NCI-H460 (cell line): ENCODE data around the gene SCUBE3. TPM values are rescaled to one million over a fixed set of nuclear protein-coding genes. Genes with fewer than 3 reads are reported as not detected.

Source experiments
- DNase-seq: peaks from one replicate; pipeline ENCODE4 v3.0.0-alpha.2; 2016; ENCODE audit warnings: low read depth; ENCODE audit errors: extremely low read depth
- polyA plus RNA-seq: library from polyadenylated mRNA; depleted of rRNA; stranded (reverse); fragments of >200 nt; gene quantifications from 2 replicates; pipeline ENCODE4 v1.2.3, GENCODE V29; 2014; cell fraction: nucleus; rRNA removed
- total RNA-seq: library from RNA; depleted of rRNA; stranded (reverse); fragments of >200 nt; shearing (Covaris generic); gene quantifications from 2 replicates; pipeline ENCODE4 v1.2.3, GENCODE V29; 2014; rRNA removed

Gene SCUBE3
- total RNA-seq = 0.02 TPM in 1 of 2 replicates, not detected in the other
- not detected in 2 replicates for polyA plus RNA-seq

- no peak for DNase-seq
Measured at GRCh38 chr6:35213824-35214756, at the start of gene SCUBE3. Gene SCUBE3 (plus strand): TSS chr6:35213956. CDS start chr6:35214419, 463 bp downstream.

GRCh38 chr6:35164277-35164676 is 49.5 kb upstream of the SCUBE3 start:
- no peak for DNase-seq

GRCh38 chr6:35164868-35165267 is 48.9 kb upstream of the SCUBE3 start:
- DNase-seq = no peak

GRCh38 chr6:35165630-35166071 is 48.1 kb upstream of the SCUBE3 start:
- no peak for DNase-seq

GRCh38 chr6:35166116-35166515 is 47.6 kb upstream of the SCUBE3 start:
- no peak for DNase-seq

- DNase-seq = no peak
Measured at GRCh38 chr6:35166520-35166919, 47.2 kb upstream of the SCUBE3 start.

GRCh38 chr6:35167505-35167904 is 46.3 kb upstream of the SCUBE3 start:
- DNase-seq = no peak

GRCh38 chr6:35168461-35168861 is 45.3 kb upstream of the SCUBE3 start:
- no peak for DNase-seq

GRCh38 chr6:35170166-35170565 is 43.6 kb upstream of the SCUBE3 start:
- DNase-seq = no peak

GRCh38 chr6:35170891-35171290 is 42.9 kb upstream of the SCUBE3 start:
- no peak for DNase-seq

GRCh38 chr6:35173044-35173426 is 40.7 kb upstream of the SCUBE3 start:
- no peak for DNase-seq

GRCh38 chr6:35173427-35174087 is 40.2 kb upstream of the SCUBE3 start:
- no peak for DNase-seq

GRCh38 chr6:35174088-35174434 is 39.7 kb upstream of the SCUBE3 start:
- no peak for DNase-seq

GRCh38 chr6:35174501-35174900 is 39.3 kb upstream of the SCUBE3 start:
- DNase-seq = no peak

- no peak for DNase-seq
Measured at GRCh38 chr6:35176301-35177024, 37.3 kb upstream of the SCUBE3 start.

GRCh38 chr6:35177157-35177556 is 36.6 kb upstream of the SCUBE3 start:
- no peak for DNase-seq

- DNase-seq = no peak
Measured at GRCh38 chr6:35177596-35177995, 36.2 kb upstream of the SCUBE3 start.

- no peak for DNase-seq
Measured at GRCh38 chr6:35178012-35178411, 35.7 kb upstream of the SCUBE3 start.

- DNase-seq = no peak
Measured at GRCh38 chr6:35178932-35179832, 34.6 kb upstream of the SCUBE3 start.

GRCh38 chr6:35179901-35180535 is 33.7 kb upstream of the SCUBE3 start:
- DNase-seq = no peak
